Glutamatergic neuron (in vitro differentiated cells): ENCODE measurements around the gene DENND1C. TPM values are rescaled to one million over a fixed set of nuclear protein-coding genes. Genes with fewer than 3 reads are reported as not detected.

Experiments used
- DNase-seq: peaks from one replicate; pipeline ENCODE4 v3.0.0; 2022
- H3K27ac Mint-ChIP-seq: one replicate; pipeline ENCODE4 v1.8.0; 2020; ENCODE audit warnings: mild to moderate bottlenecking, mixed read lengths, inconsistent platforms; ENCODE audit not compliant: unreplicated experiment
- H3K27me3 Mint-ChIP-seq: one replicate; pipeline ENCODE4 v1.8.0; 2020; ENCODE audit warnings: mild to moderate bottlenecking, moderate library complexity, mixed read lengths, inconsistent platforms; ENCODE audit not compliant: unreplicated experiment
- H3K36me3 Mint-ChIP-seq: one replicate; pipeline ENCODE4 v1.8.0; 2020; ENCODE audit warnings: mild to moderate bottlenecking, mixed read lengths, inconsistent platforms; ENCODE audit not compliant: unreplicated experiment
- H3K4me1 Mint-ChIP-seq: one replicate; pipeline ENCODE4 v1.8.0; 2020; ENCODE audit warnings: mild to moderate bottlenecking, low read depth, mixed read lengths, inconsistent platforms; ENCODE audit not compliant: unreplicated experiment
- H3K4me3 Mint-ChIP-seq: one replicate; pipeline ENCODE4 v1.8.0; 2020; ENCODE audit warnings: mild to moderate bottlenecking, mixed read lengths, inconsistent platforms; ENCODE audit not compliant: unreplicated experiment
- H3K9me3 Mint-ChIP-seq: one replicate; pipeline ENCODE4 v1.8.0; 2020; ENCODE audit warnings: mild to moderate bottlenecking, moderate library complexity, mixed read lengths, inconsistent platforms; ENCODE audit not compliant: unreplicated experiment
- CTCF ChIP-seq: fragments of 200-600 bp; sonication (generic); IDR thresholded peaks from one replicate; pipeline ENCODE4 v1.5.0; 2021; ENCODE audit not compliant: partially characterized antibody, unreplicated experiment
- total RNA-seq: library from RNA; stranded (reverse); fragmentation: NEBNext Ultra II Directional; extraction: Animal tissue kit (Norgen Biotek cat#: 25700); gene quantifications from one replicate; pipeline ENCODE4 v1.2.1, GENCODE V29; 2021; ENCODE audit not compliant: unreplicated experiment

The DENND1C gene
- total RNA-seq, 1 donor from 2014 or later: not detected

- peaks cover 5% of the 10 kb centered on the region for H3K9me3 Mint-ChIP-seq
- H3K4me3 Mint-ChIP-seq: no peak overlapping the region
- H3K27ac Mint-ChIP-seq: no peak overlapping the region
- DNase-seq: no peak
- TF ChIP-seq CTCF: no peak
- peaks cover 13% of the 10 kb centered on the region for H3K36me3 Mint-ChIP-seq
- no peaks in the 10 kb centered on the region for H3K4me1 Mint-ChIP-seq
- peaks cover 5% of the 10 kb centered on the region for H3K27me3 Mint-ChIP-seq
Observed at GRCh38 chr19:6494438-6495036, 12.9 kb upstream of the DENND1C start.

- no peak for DNase-seq
- no peaks in the 10 kb centered on the region for H3K4me1 Mint-ChIP-seq
- H3K9me3 Mint-ChIP-seq: peaks cover 5% of the 10 kb centered on the region
- H3K36me3 Mint-ChIP-seq: peaks cover 6% of the 10 kb centered on the region
- no peak overlapping the region for H3K27ac Mint-ChIP-seq
- no peak for TF ChIP-seq CTCF
- no peak overlapping the region for H3K4me3 Mint-ChIP-seq
- peaks cover 4% of the 10 kb centered on the region for H3K27me3 Mint-ChIP-seq
Observed at GRCh38 chr19:6491802-6492592, 10.4 kb upstream of the DENND1C start.

- DNase-seq: no peak
- Mint-ChIP-seq H3K4me3 (no peak overlapping the region), H3K27ac (no peak overlapping the region), H3K36me3 (peaks cover 6% of the 10 kb centered on the region), H3K9me3 (peaks cover 5% of the 10 kb centered on the region), H3K4me1 (no peaks in the 10 kb centered on the region), H3K27me3 (peaks cover 4% of the 10 kb centered on the region)
- TF ChIP-seq CTCF: no peak
Observed at GRCh38 chr19:6490134-6490533, 8.5 kb upstream of the DENND1C start.

- peaks cover 3% of the 10 kb centered on the region for H3K9me3 Mint-ChIP-seq
- no peaks in the 10 kb centered on the region for H3K4me1 Mint-ChIP-seq
- H3K4me3 Mint-ChIP-seq: no peak overlapping the region
- TF ChIP-seq CTCF: no peak
- H3K27ac Mint-ChIP-seq: no peak overlapping the region
- peaks cover under 1% of the 10 kb centered on the region for H3K27me3 Mint-ChIP-seq
- DNase-seq: no peak
- H3K36me3 Mint-ChIP-seq: peaks cover 2% of the 10 kb centered on the region
Observed at GRCh38 chr19:6489278-6490061, 7.9 kb upstream of the DENND1C start.

GRCh38 chr19:6484831-6485230, 3.2 kb upstream of the DENND1C start:
- no peak for TF ChIP-seq CTCF
- no peak overlapping the region for H3K27ac Mint-ChIP-seq
- no peaks in the 10 kb centered on the region for H3K27me3 Mint-ChIP-seq
- H3K9me3 Mint-ChIP-seq: no peaks in the 10 kb centered on the region
- no peak for DNase-seq
- no peak overlapping the region for H3K4me3 Mint-ChIP-seq
- H3K36me3 Mint-ChIP-seq: no peaks in the 10 kb centered on the region
- no peaks in the 10 kb centered on the region for H3K4me1 Mint-ChIP-seq
